CD14-positive monocyte (primary cell): ENCODE measurements around the gene RAB3GAP1. TPM values are rescaled to one million over a fixed set of nuclear protein-coding genes. Genes with fewer than 3 reads are reported as not detected.
"Not testable (repeated sequence)": the region's sequence is repeated elsewhere in the genome, so short reads cannot be mapped to it uniquely, and the experiment has no call there.

Source experiments
- DNase-seq, 3 donors: peaks; one replicate each; pipeline ENCODE4 v3.0.0-alpha.2; 2011 to 2022
- H2AFZ ChIP-seq: 2 replicates; pipeline ENCODE4 v1.6.0; 2012; ENCODE audit warnings: mild to moderate bottlenecking, low read depth, low read length, inconsistent platforms; ENCODE audit not compliant: insufficient read depth, poor library complexity, severe bottlenecking
- H3K27ac ChIP-seq, 2 donors: 1 replicate in 1 of 2; 2 replicates in 1 of 2; pipeline ENCODE4 v1.5.1; 2012 to 2013; ENCODE audit warnings: low read length in 2 of 2, control low read depth in 1 of 2, inconsistent platforms in 1 of 2, low read depth in 1 of 2, mild to moderate bottlenecking in 1 of 2
- H3K27me3 ChIP-seq, 2 donors: one replicate each; pipeline versions ENCODE4 v1.6.0 to v1.6.1; 2011 to 2013; ENCODE audit warnings: low read length in 2 of 2; ENCODE audit not compliant: control insufficient read depth in 2 of 2, insufficient read depth in 2 of 2
- H3K36me3 ChIP-seq, 2 donors: replicated peaks in 1 of 2; 1 replicate in 1 of 2; 2 replicates in 1 of 2; pipeline versions ENCODE4 v1.5.1 to v1.6.1; 2012 to 2013; ENCODE audit warnings: low read length in 2 of 2, control low read depth in 1 of 2, inconsistent platforms in 1 of 2, mild to moderate bottlenecking in 1 of 2; ENCODE audit not compliant: insufficient read depth in 2 of 2, control insufficient read depth in 1 of 2
- H3K4me1 ChIP-seq, 2 donors: 1 replicate in 1 of 2; 2 replicates in 1 of 2; pipeline versions ENCODE4 v1.5.1 to v1.6.1; 2012 to 2013; ENCODE audit warnings: low read length in 2 of 2, control low read depth in 1 of 2, inconsistent platforms in 1 of 2, mild to moderate bottlenecking in 1 of 2, moderate library complexity in 1 of 2; ENCODE audit not compliant: insufficient read depth in 2 of 2, control insufficient read depth in 1 of 2
- H3K4me2 ChIP-seq: replicated peaks from 2 replicates; pipeline ENCODE3; 2012; ENCODE audit warnings: low read length, moderate library complexity, mild to moderate bottlenecking; ENCODE audit not compliant: poor library complexity, severe bottlenecking; ENCODE audit errors: extremely low read depth
- H3K4me3 ChIP-seq, 3 experiments: fragments of 200-600 bp in 1 of 3; sonication (generic) in 1 of 3; replicated peaks in 1 of 3; 1 replicate in 2 of 3; 2 replicates in 1 of 3; pipeline ENCODE4 v1.5.1; 2011 to 2013; ENCODE audit warnings: low read length in 3 of 3, mild to moderate bottlenecking in 3 of 3, control low read depth in 2 of 3, low read depth in 2 of 3, inconsistent platforms in 1 of 3, moderate library complexity in 1 of 3
- H3K79me2 ChIP-seq: 2 replicates; pipeline ENCODE4 v1.6.0; 2012; ENCODE audit warnings: mild to moderate bottlenecking, control low read depth, inconsistent platforms, low read length, moderate library complexity; ENCODE audit not compliant: insufficient read depth
- H3K9ac ChIP-seq: 2 replicates; pipeline ENCODE4 v1.6.0; 2017; ENCODE audit warnings: low read length, mild to moderate bottlenecking; ENCODE audit not compliant: insufficient read depth, poor library complexity, severe bottlenecking
- H3K9me3 ChIP-seq, 2 donors: replicated peaks in 1 of 2; 1 replicate in 1 of 2; 2 replicates in 1 of 2; pipeline versions ENCODE4 v1.5.1 to v1.6.1; 2012 to 2013; ENCODE audit warnings: low read length in 2 of 2, control low read depth in 1 of 2; ENCODE audit not compliant: control insufficient read depth in 1 of 2, insufficient read depth in 1 of 2
- H4K20me1 ChIP-seq: 2 replicates; pipeline ENCODE4 v1.6.0; 2012; ENCODE audit warnings: mild to moderate bottlenecking, low read length, control low read depth, moderate library complexity; ENCODE audit not compliant: insufficient read depth
- H3K27ac Mint-ChIP-seq, 7 donors: one replicate each; pipeline ENCODE4 v1.8.0; 2020; ENCODE audit warnings: mild to moderate bottlenecking in 7 of 7, mixed read lengths in 7 of 7, moderate library complexity in 6 of 7, inconsistent platforms in 2 of 7
- H3K27me3 Mint-ChIP-seq, 3 donors: one replicate each; pipeline ENCODE4 v1.8.0; 2021 to 2022; ENCODE audit warnings: low read depth in 3 of 3, mild to moderate bottlenecking in 3 of 3, mixed read lengths in 3 of 3, moderate library complexity in 3 of 3, inconsistent platforms in 1 of 3
- H3K36me3 Mint-ChIP-seq, 2 donors: one replicate each; pipeline ENCODE4 v1.8.0; 2020; ENCODE audit warnings: mixed read lengths in 2 of 2, inconsistent platforms in 1 of 2, mild to moderate bottlenecking in 1 of 2
- H3K4me1 Mint-ChIP-seq: one replicate; pipeline ENCODE4 v1.8.0; 2020; ENCODE audit warnings: mild to moderate bottlenecking, mixed read lengths
- H3K4me3 Mint-ChIP-seq, 2 donors: one replicate each; pipeline ENCODE4 v1.8.0; 2020; ENCODE audit warnings: mild to moderate bottlenecking in 2 of 2, mixed read lengths in 2 of 2, moderate library complexity in 1 of 2
- H3K9me3 Mint-ChIP-seq, 7 donors: one replicate each; pipeline ENCODE4 v1.8.0; 2020 to 2022; ENCODE audit warnings: mixed read lengths in 7 of 7, mild to moderate bottlenecking in 6 of 7, moderate library complexity in 6 of 7, inconsistent platforms in 2 of 7
- CTCF ChIP-seq: fragments of 200-600 bp; IDR thresholded peaks from one replicate; pipeline ENCODE4 v1.8.0; 2022; ENCODE audit warnings: antibody characterized with exemption, mild to moderate bottlenecking
- WGBS: methylation state at CpG from one replicate; pipeline ENCODE4 v1.1.5; 2013; ENCODE audit warnings: missing lambda C conversion rate; ENCODE audit not compliant: insufficient coverage; 5-methylcytosine and 5-hydroxymethylcytosine counted together
- intact Hi-C, 2 donors: fragments of 100-400 bp; cut with micrococcal nuclease; formaldehyde crosslinking; loops; one replicate each; pipeline versions ENCODE4 v1.15.0 to v1.15.1; 2023
- polyA plus RNA-seq, 3 donors: library from polyadenylated mRNA; depleted of rRNA in 1 of 3; unstranded in 2 of 3; stranded (reverse) in 1 of 3; fragments of 300-500 nt in 2 of 3; fragments of >200 nt in 1 of 3; fragmentation: Illumina TruSeq in 2 of 3; gene quantifications; 1 replicate in 2 of 3; 2 replicates in 1 of 3; pipeline ENCODE4 v1.2.3, GENCODE V29; 2012 to 2021

The RAB3GAP1 gene
- polyA plus RNA-seq, 3 donors = 8.0 to 17.4 (median 11.3) TPM

GRCh38 chr2:135029481-135030134 is 22.5 kb upstream of the RAB3GAP1 start:
- Histone ChIP-seq H3K4me3 (no peak overlapping the region), H3K4me2 (no peak overlapping the region), H3K9ac (no peak overlapping the region), H4K20me1 (no peaks in the 10 kb centered on the region), H3K27ac (no peak overlapping the region), H3K79me2 (no peaks in the 10 kb centered on the region), H2AFZ (no peak overlapping the region), H3K27me3 (no peaks in the 10 kb centered on the region), H3K9me3 (peaks cover 0 to 3% of the 10 kb centered on the region in 2 donors), H3K36me3 (no peaks in the 10 kb centered on the region), H3K4me1 (no peaks in the 10 kb centered on the region)
- no peak for TF ChIP-seq CTCF
- WGBS = no CpG with 5 or more reads among the region's 2 CpGs
- DNase-seq = no peak
- intact Hi-C loops = no loop called here
- Mint-ChIP-seq H3K27me3 (peaks cover 2 to 8% (median 8%) of the 10 kb centered on the region in 3 donors), H3K9me3 (peaks cover 0 to 4% (median 0%) of the 10 kb centered on the region in 7 donors), H3K4me1 (no peaks in the 10 kb centered on the region), H3K36me3 (no peaks in the 10 kb centered on the region), H3K4me3 (no peak overlapping the region), H3K27ac (no peak overlapping the region)

- Histone ChIP-seq H4K20me1 (no peaks in the 10 kb centered on the region), H3K4me3 (no peak overlapping the region), H3K27ac (no peak overlapping the region), H3K79me2 (no peaks in the 10 kb centered on the region), H2AFZ (no peak overlapping the region), H3K36me3 (no peaks in the 10 kb centered on the region), H3K9me3 (peaks cover 0 to 3% of the 10 kb centered on the region in 2 donors), H3K27me3 (no peaks in the 10 kb centered on the region), H3K9ac (no peak overlapping the region), H3K4me1 (no peaks in the 10 kb centered on the region), H3K4me2 (no peak overlapping the region)
- intact Hi-C loops = no loop called here
- TF ChIP-seq CTCF = no peak
- no peak overlapping the region for H3K4me3 Mint-ChIP-seq
- DNase-seq = no peak
- H3K27me3 Mint-ChIP-seq = peaks cover 2 to 11% (median 8%) of the 10 kb centered on the region in 3 donors
- 86% methylated on average over 1 of the region's 1 CpG for WGBS
- no peak overlapping the region for H3K27ac Mint-ChIP-seq
- H3K4me1 Mint-ChIP-seq = no peaks in the 10 kb centered on the region
- no peaks in the 10 kb centered on the region for H3K36me3 Mint-ChIP-seq
- peaks cover 0 to 6% (median 0%) of the 10 kb centered on the region in 7 donors for H3K9me3 Mint-ChIP-seq
Measured at GRCh38 chr2:135030826-135031225, 21.3 kb upstream of the RAB3GAP1 start.

- H3K27ac Mint-ChIP-seq, intact Hi-C loops, H4K20me1 ChIP-seq, H3K27me3 Mint-ChIP-seq, H3K4me3 Mint-ChIP-seq, H3K4me3 ChIP-seq, H3K9me3 Mint-ChIP-seq, H3K36me3 ChIP-seq, H2AFZ ChIP-seq, H3K27ac ChIP-seq, DNase-seq, H3K27me3 ChIP-seq, H3K9me3 ChIP-seq, H3K4me1 ChIP-seq, H3K9ac ChIP-seq, H3K4me2 ChIP-seq, H3K4me1 Mint-ChIP-seq, H3K36me3 Mint-ChIP-seq, H3K79me2 ChIP-seq: not testable (repeated sequence)
- WGBS = no CpG with 5 or more reads among the region's 33 CpGs
Measured at GRCh38 chr2:135033216-135033615, 18.9 kb upstream of the RAB3GAP1 start.
